Glomerular endothelial cell (primary cell): ENCODE data around the gene S100A7. TPM values are rescaled to one million over a fixed set of nuclear protein-coding genes. Genes with fewer than 3 reads are reported as not detected.

Experiments
- total RNA-seq: library from RNA; depleted of rRNA; stranded (reverse); fragments of >200 nt; gene quantifications from 2 replicates; pipeline ENCODE4 v1.2.3, GENCODE V29; 2015

S100A7 gene
- total RNA-seq, 1 donor from 2014 or later = not detected

Other genes starting within 250 kb of the S100A7 start
- gene PRR9, start 243.1 kb downstream of the S100A7 start, total RNA-seq = not detected in 2 replicates
- not detected in 2 replicates for gene LORICRIN, start 201.0 kb downstream of the S100A7 start, total RNA-seq
- not detected in 2 replicates for gene PGLYRP3, start 147.7 kb downstream of the S100A7 start, total RNA-seq
- gene PGLYRP4, start 111.8 kb downstream of the S100A7 start, total RNA-seq = not detected in 2 replicates
- not detected in 2 replicates for gene S100A9, start 102.8 kb downstream of the S100A7 start, total RNA-seq
- not detected in 2 replicates for gene S100A12, start 85.0 kb downstream of the S100A7 start, total RNA-seq
- gene S100A8, start 69.6 kb downstream of the S100A7 start, total RNA-seq = not detected in 2 replicates
- gene S100A7A, start 44.1 kb downstream of the S100A7 start, total RNA-seq = not detected in 2 replicates
- gene S100A6, start 75.3 kb upstream of the S100A7 start, total RNA-seq = 581 and 1,075 TPM in 2 replicates
- gene S100A5, start 80.3 kb upstream of the S100A7 start, total RNA-seq = not detected in 2 replicates
- 7.1 and 17.2 TPM in 2 replicates for gene S100A4, start 85.2 kb upstream of the S100A7 start, total RNA-seq
- 6.8 and 6.9 TPM in 2 replicates for gene S100A3, start 88.6 kb upstream of the S100A7 start, total RNA-seq
- 3.9 and 9.4 TPM in 2 replicates for gene S100A2, start 105.2 kb upstream of the S100A7 start, total RNA-seq
- gene S100A16, start 152.5 kb upstream of the S100A7 start, total RNA-seq = 582 and 906 TPM in 2 replicates
- gene S100A14, start 155.7 kb upstream of the S100A7 start, total RNA-seq = not detected in 2 replicates
- gene S100A13, start 166.9 kb upstream of the S100A7 start, total RNA-seq = 104 and 206 TPM in 2 replicates
- gene S100A1, start 167.8 kb upstream of the S100A7 start, total RNA-seq = not detected in 2 replicates
- gene CHTOP, start 173.4 kb upstream of the S100A7 start, total RNA-seq = 28.3 and 43.9 TPM in 2 replicates
- gene SNAPIN, start 198.1 kb upstream of the S100A7 start, total RNA-seq = 41.4 and 56.2 TPM in 2 replicates
- 179 and 241 TPM in 2 replicates for gene ILF2, start 210.3 kb upstream of the S100A7 start, total RNA-seq
- gene NPR1, start 218.0 kb upstream of the S100A7 start, total RNA-seq = 4.2 and 13.0 TPM in 2 replicates